HG02840 (cell line): Measurements from ENCODE around the gene DERA.
"Not testable (repeated sequence)": the region's sequence is repeated elsewhere in the genome, so short reads cannot be mapped to it uniquely, and the experiment has no call there.

Experiments used
- ATAC-seq: cut with Tn5 transposase; IDR thresholded peaks from one replicate; pipeline ENCODE4 v1.9.1; 2021; ENCODE audit warnings: mild to moderate bottlenecking, moderate library complexity, moderate number of reproducible peaks; ENCODE audit not compliant: unreplicated experiment, low FRiP score

The DERA gene

GRCh38 chr12:16057351-16057751, 146.2 kb downstream of the DERA start:
- not testable (repeated sequence) for ATAC-seq

- no peak for ATAC-seq
Measured at GRCh38 chr12:16062611-16063010, 151.5 kb downstream of the DERA start.

GRCh38 chr12:16063726-16064125, 152.6 kb downstream of the DERA start:
- no peak for ATAC-seq

- no peak for ATAC-seq
Measured at GRCh38 chr12:16070113-16070512, 159.0 kb downstream of the DERA start.

GRCh38 chr12:16072678-16073077, 161.5 kb downstream of the DERA start:
- ATAC-seq: no peak

GRCh38 chr12:16074894-16075293, 163.8 kb downstream of the DERA start:
- no peak for ATAC-seq

- ATAC-seq: no peak
Measured at GRCh38 chr12:16075887-16076286, 164.8 kb downstream of the DERA start.

- no peak for ATAC-seq
Measured at GRCh38 chr12:16076557-16076956, 165.4 kb downstream of the DERA start.

- no peak for ATAC-seq
Measured at GRCh38 chr12:16076970-16077522, 165.9 kb downstream of the DERA start.

GRCh38 chr12:16086462-16086861, 175.3 kb downstream of the DERA start:
- no peak for ATAC-seq

- no peak for ATAC-seq
Measured at GRCh38 chr12:16086942-16087341, 175.8 kb downstream of the DERA start.
